Calu3 (cell line): ENCODE measurements around the gene VWF. TPM values are rescaled to one million over a fixed set of nuclear protein-coding genes. Genes with fewer than 3 reads are reported as not detected.
A peak's percentile ranks its signal among the peaks of the same experiment; 100 is the strongest.

ENCODE experiments used
- BruUV-seq: library from RNA; stranded (reverse); fragments of 400-500 nt; replicated peaks from 2 replicates; lab custom pipeline; 2021; lab: Mats Ljungman, UMichigan
- CTCF ChIA-PET: fragments of 300-600 bp; sonication (Branson Sonifier 250); formaldehyde crosslinking; loops from one replicate; lab custom pipeline; 2022; ENCODE audit warnings: antibody characterized with exemption; lab: Charles Lee
- DNase-seq: peaks from one replicate; pipeline ENCODE4 v3.0.0; 2022
- H3K27ac Mint-ChIP-seq: one replicate; pipeline ENCODE4 v1.8.0; 2022; ENCODE audit warnings: mixed read lengths; ENCODE audit not compliant: unreplicated experiment
- H3K27me3 Mint-ChIP-seq: one replicate; pipeline ENCODE4 v1.8.0; 2022; ENCODE audit warnings: mixed read lengths; ENCODE audit not compliant: unreplicated experiment
- H3K36me3 Mint-ChIP-seq: one replicate; pipeline ENCODE4 v1.8.0; 2022; ENCODE audit warnings: mild to moderate bottlenecking, moderate library complexity, mixed read lengths; ENCODE audit not compliant: insufficient read depth, unreplicated experiment
- H3K4me1 Mint-ChIP-seq: one replicate; pipeline ENCODE4 v1.8.0; 2022; ENCODE audit warnings: mild to moderate bottlenecking, low read depth, mixed read lengths; ENCODE audit not compliant: unreplicated experiment
- H3K4me3 Mint-ChIP-seq: one replicate; pipeline ENCODE4 v1.8.0; 2022; ENCODE audit warnings: mild to moderate bottlenecking, low read depth, moderate library complexity, mixed read lengths; ENCODE audit not compliant: unreplicated experiment
- H3K9me3 Mint-ChIP-seq: one replicate; pipeline ENCODE4 v1.8.0; 2022; ENCODE audit warnings: low read depth, mixed read lengths; ENCODE audit not compliant: unreplicated experiment
- intact Hi-C: fragments of 100-400 bp; cut with micrococcal nuclease; formaldehyde crosslinking; loops from one replicate; pipeline ENCODE4 v1.10.0; 2022; ENCODE audit not compliant: unreplicated experiment
- total RNA-seq: library from RNA; stranded (reverse); gene quantifications from 2 replicates; pipeline ENCODE4 v1.2.3, GENCODE V29; 2022
- TF ChIP-seq, protein P1 (sequence below): fragments of 200-600 bp; IDR thresholded peaks from one replicate; pipeline ENCODE4 v1.8.0; 2022; ENCODE audit warnings: antibody characterized with exemption; ENCODE audit not compliant: unreplicated experiment

The VWF gene
- total RNA-seq, 1 experiment from 2014 or later, result not detected

GRCh38 chr12:6085841-6086240 lies 38.6 kb downstream of the VWF start:
- CTCF ChIA-PET, result no interaction called here
- no peaks in the 10 kb centered on the region for H3K27me3 Mint-ChIP-seq
- H3K36me3 Mint-ChIP-seq, result no peaks in the 10 kb centered on the region
- BruUV-seq, result no TSS peak
- intact Hi-C loops, result no loop called here
- H3K27ac Mint-ChIP-seq, result no peak overlapping the region
- H3K4me3 Mint-ChIP-seq, result no peak overlapping the region
- DNase-seq, result no peak
- H3K4me1 Mint-ChIP-seq, result peaks cover 32% of the 10 kb centered on the region
- TF ChIP-seq, protein P1, sequence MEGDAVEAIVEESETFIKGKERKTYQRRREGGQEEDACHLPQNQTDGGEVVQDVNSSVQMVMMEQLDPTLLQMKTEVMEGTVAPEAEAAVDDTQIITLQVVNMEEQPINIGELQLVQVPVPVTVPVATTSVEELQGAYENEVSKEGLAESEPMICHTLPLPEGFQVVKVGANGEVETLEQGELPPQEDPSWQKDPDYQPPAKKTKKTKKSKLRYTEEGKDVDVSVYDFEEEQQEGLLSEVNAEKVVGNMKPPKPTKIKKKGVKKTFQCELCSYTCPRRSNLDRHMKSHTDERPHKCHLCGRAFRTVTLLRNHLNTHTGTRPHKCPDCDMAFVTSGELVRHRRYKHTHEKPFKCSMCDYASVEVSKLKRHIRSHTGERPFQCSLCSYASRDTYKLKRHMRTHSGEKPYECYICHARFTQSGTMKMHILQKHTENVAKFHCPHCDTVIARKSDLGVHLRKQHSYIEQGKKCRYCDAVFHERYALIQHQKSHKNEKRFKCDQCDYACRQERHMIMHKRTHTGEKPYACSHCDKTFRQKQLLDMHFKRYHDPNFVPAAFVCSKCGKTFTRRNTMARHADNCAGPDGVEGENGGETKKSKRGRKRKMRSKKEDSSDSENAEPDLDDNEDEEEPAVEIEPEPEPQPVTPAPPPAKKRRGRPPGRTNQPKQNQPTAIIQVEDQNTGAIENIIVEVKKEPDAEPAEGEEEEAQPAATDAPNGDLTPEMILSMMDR, result no peak
- no peaks in the 10 kb centered on the region for H3K9me3 Mint-ChIP-seq

DNA sequence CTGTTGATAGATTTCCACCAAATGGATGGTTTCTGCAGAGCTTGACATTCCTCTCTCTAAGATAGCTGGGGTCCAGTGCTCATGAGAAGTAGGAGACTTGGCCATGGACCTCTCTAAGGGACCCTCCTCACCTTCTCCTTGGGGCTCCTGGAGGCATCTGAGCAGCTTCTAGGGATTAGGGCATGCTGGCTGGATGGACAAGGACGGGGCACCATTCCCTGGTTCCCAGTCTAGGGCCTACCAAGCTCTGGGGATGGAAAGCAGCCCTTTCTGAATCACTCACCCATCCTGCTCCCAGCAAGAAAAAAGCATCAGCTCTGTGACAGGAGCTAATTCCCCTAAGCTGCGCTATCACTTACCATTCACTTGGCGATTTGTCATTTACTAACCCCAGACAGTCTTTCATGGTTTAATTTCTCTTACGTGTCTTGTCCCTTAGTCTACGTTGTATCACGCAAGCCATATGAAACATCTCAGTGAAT lies 39.5 kb downstream of the VWF start:
- Mint-ChIP-seq H3K4me1 (peaks cover 32% of the 10 kb centered on the region), H3K9me3 (no peaks in the 10 kb centered on the region), H3K4me3 (no peak overlapping the region), H3K27me3 (no peaks in the 10 kb centered on the region), H3K36me3 (no peaks in the 10 kb centered on the region), H3K27ac (peak overlapping the region; percentile 18)
- no TSS peak for BruUV-seq
- CTCF ChIA-PET, result interaction anchor here (0.9 to 2.6 kb wide), 3 partner anchors 8 to 199 kb away, joined by 3 to 9 read pairs (median 5); no protein-coding TSS in a partner anchor
- no peak for DNase-seq
- intact Hi-C loops, result no loop called here
- TF ChIP-seq, protein P1, result no peak

DNA sequence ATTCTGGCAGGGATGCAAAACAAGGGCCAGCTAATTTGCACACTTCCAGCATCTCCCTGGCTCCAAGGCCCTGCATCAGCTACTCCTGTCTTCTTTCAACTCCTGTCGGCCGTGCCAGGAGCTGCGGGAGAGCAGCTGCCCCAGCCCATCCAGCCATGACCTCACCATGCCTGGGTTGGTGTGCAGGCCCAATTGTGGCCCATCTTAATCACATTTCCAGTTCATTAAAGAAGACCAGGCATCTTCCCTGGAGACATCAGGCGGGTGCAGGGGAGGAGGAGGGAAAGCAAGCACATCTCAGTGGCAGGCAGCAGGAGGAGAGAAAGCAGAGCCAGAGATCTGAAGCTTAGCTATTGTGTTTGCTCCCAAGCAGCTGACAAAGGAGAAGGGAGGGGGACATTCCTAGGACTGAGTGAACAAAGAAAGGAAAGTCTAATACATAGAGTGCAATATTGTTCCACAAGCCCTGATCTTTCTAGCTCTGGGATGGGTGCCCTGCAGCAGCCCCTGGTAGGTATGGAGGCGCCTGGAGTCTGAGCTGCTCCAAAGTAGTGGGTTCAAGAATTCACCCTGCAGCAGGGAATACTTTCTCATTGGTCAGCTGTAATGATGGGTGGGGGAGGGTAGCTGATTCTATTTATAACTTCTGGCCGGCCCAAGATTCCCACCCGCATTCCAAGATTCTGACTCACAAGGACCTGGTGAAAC lies 40.1 kb downstream of the VWF start:
- TF ChIP-seq, protein P1, result no peak
- intact Hi-C loops, result no loop called here
- peak; percentile 69 for DNase-seq
- BruUV-seq, result no TSS peak
- CTCF ChIA-PET, result interaction anchor here (0.9 to 2.6 kb wide), 3 partner anchors 9 to 200 kb away, joined by 3 to 9 read pairs (median 5); no protein-coding TSS in a partner anchor
- no peaks in the 10 kb centered on the region for H3K9me3 Mint-ChIP-seq
- peak overlapping the region; percentile 18 for H3K27ac Mint-ChIP-seq
- no peaks in the 10 kb centered on the region for H3K27me3 Mint-ChIP-seq
- H3K4me3 Mint-ChIP-seq, result no peak overlapping the region
- peaks cover 32% of the 10 kb centered on the region for H3K4me1 Mint-ChIP-seq
- H3K36me3 Mint-ChIP-seq, result no peaks in the 10 kb centered on the region

DNA sequence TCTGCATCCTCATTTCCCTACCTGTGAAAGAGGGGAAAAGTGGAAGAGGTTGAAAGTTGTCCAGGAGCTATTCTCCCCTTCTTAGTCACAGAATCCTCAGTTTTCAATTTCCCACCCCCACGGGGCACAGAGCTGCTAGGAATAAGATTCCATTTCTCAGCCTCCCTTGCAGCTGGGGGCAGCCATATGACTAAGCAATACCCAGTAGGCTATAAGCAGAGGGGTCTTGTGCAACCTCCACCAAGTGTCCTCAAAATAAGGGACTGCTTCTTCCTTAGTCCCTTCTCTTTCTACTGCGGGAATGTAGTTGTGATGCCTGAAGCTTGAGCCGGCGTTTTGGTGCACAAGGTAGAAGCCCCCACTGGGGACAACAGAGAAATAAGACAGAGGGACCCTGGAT lies 40.9 kb downstream of the VWF start:
- no peaks in the 10 kb centered on the region for H3K9me3 Mint-ChIP-seq
- peaks cover 26% of the 10 kb centered on the region for H3K4me1 Mint-ChIP-seq
- no peak overlapping the region for H3K27ac Mint-ChIP-seq
- no peaks in the 10 kb centered on the region for H3K27me3 Mint-ChIP-seq
- CTCF ChIA-PET, result interaction anchor here (2.6 kb wide), 1 partner anchor 9 kb away, joined by 9 read pairs; no protein-coding TSS in a partner anchor
- no peaks in the 10 kb centered on the region for H3K36me3 Mint-ChIP-seq
- BruUV-seq, result no TSS peak
- intact Hi-C loops, result no loop called here
- DNase-seq, result no peak
- H3K4me3 Mint-ChIP-seq, result no peak overlapping the region
- TF ChIP-seq, protein P1, result no peak
